K562 (cell line): Measurements from ENCODE around the gene CEMIP2. TPM values are rescaled to one million over a fixed set of nuclear protein-coding genes. Genes with fewer than 3 reads are reported as not detected.

Experiments
- ATAC-seq: fragments of 200-7000 bp; cut with Tn5 transposase; 3 replicates; pipeline ENCODE4 v1.9.1; 2020; ENCODE audit warnings: moderate library complexity
- BruUV-seq: library from RNA; stranded (reverse); fragments of 400-500 nt; replicated peaks from 2 replicates; lab custom pipeline; 2021; lab: Mats Ljungman, UMichigan
- CTCF ChIA-PET: fragments of 300-600 bp; formaldehyde crosslinking; extraction: SDS; loops from one replicate; lab custom pipeline; 2021; ENCODE audit warnings: low intra/inter-chr PET ratio; lab: Yijun Ruan, JAX
- POLR2A ChIA-PET: fragments of 300-600, 350-650 bp; sonication (Branson Sonifier 250); formaldehyde crosslinking; extraction: SDS; loops from one replicate; lab custom pipeline; 2021; ENCODE audit warnings: antibody characterized with exemption, inconsistent platforms; lab: Yijun Ruan, JAX
- DNase-seq, 4 experiments: peaks; one replicate each; pipeline versions ENCODE4 v3.0.0 to v3.0.0-alpha.2; 2011 to 2018; ENCODE audit warnings: low spot score in 3 of 4, mixed read lengths in 3 of 4; ENCODE audit errors: extremely low read depth in 1 of 4
- FAIRE-seq: peaks from 2 replicates; lab custom pipeline; 2011; peaks lifted over from hg19 to GRCh38; lab: Jason Lieb, UNC
- H2AFZ ChIP-seq: 2 replicates; pipeline ENCODE4 v1.6.0; 2011; ENCODE audit warnings: low read depth, low read length, control low read depth, inconsistent platforms
- H3K27ac ChIP-seq: fragments of 200-600 bp; 3 replicates; pipeline ENCODE4 v1.8.0; 2011; ENCODE audit warnings: low read depth, mild to moderate bottlenecking, control low read depth, inconsistent platforms, low read length, moderate library complexity, mixed read lengths; ENCODE audit errors: extremely low read depth
- H3K27me3 ChIP-seq, 2 experiments: fragments of 300-600 bp in 1 of 2; 2 replicates in 1 of 2; 3 replicates in 1 of 2; pipeline versions ENCODE4 v1.6.0 to v1.8.0; 2011; ENCODE audit warnings: inconsistent platforms in 2 of 2, low read length in 2 of 2, mild to moderate bottlenecking in 1 of 2, mixed read lengths in 1 of 2, moderate library complexity in 1 of 2; ENCODE audit not compliant: control insufficient read depth in 2 of 2, insufficient read depth in 2 of 2
- H3K36me3 ChIP-seq: fragments of 300-600 bp; 3 replicates; pipeline ENCODE4 v1.8.0; 2011; ENCODE audit warnings: mild to moderate bottlenecking, low read length, inconsistent platforms; ENCODE audit not compliant: control insufficient read depth, insufficient read depth
- H3K4me1 ChIP-seq, 2 experiments: fragments of 200-600 bp in 1 of 2; replicated peaks in 1 of 2; 2 replicates in 1 of 2; 3 replicates in 1 of 2; pipeline versions ENCODE4 v1.5.1 to v1.8.0; 2011; ENCODE audit warnings: inconsistent platforms in 2 of 2, low read length in 2 of 2, mild to moderate bottlenecking in 1 of 2, mixed read lengths in 1 of 2, moderate library complexity in 1 of 2; ENCODE audit not compliant: control insufficient read depth in 2 of 2, insufficient read depth in 2 of 2
- H3K4me2 ChIP-seq: 2 replicates; pipeline ENCODE4 v1.6.1; 2011; ENCODE audit warnings: low read length, control low read depth, inconsistent platforms, mixed read lengths; ENCODE audit not compliant: insufficient read depth
- H3K4me3 ChIP-seq: fragments of 200-600 bp; sonication (generic), shearing (Covaris generic); 2 replicates; pipeline ENCODE4 v1.5.1; 2016; ENCODE audit warnings: control low read depth, inconsistent platforms
- H3K79me2 ChIP-seq: fragments of 200-600 bp; 3 replicates; pipeline ENCODE4 v1.8.0; 2011; ENCODE audit warnings: low read length, inconsistent platforms; ENCODE audit not compliant: control insufficient read depth, insufficient read depth
- H3K9ac ChIP-seq, 2 experiments: 2 replicates each; pipeline versions ENCODE4 v1.6.0 to v1.6.1; 2011; ENCODE audit warnings: low read depth in 2 of 2, low read length in 2 of 2, control low read depth in 1 of 2, inconsistent platforms in 1 of 2, mild to moderate bottlenecking in 1 of 2, mixed read lengths in 1 of 2; ENCODE audit not compliant: insufficient read depth in 1 of 2
- H3K9me1 ChIP-seq: one replicate; pipeline ENCODE4 v1.6.0; 2011; ENCODE audit warnings: inconsistent platforms, mild to moderate bottlenecking, low read length, moderate library complexity; ENCODE audit not compliant: control insufficient read depth, insufficient read depth
- H3K9me3 ChIP-seq: replicated peaks from 2 replicates; pipeline ENCODE4 v1.5.1; 2011; ENCODE audit warnings: low read depth, low read length, inconsistent platforms; ENCODE audit not compliant: control insufficient read depth, insufficient read depth
- H4K20me1 ChIP-seq: replicated peaks from 2 replicates; pipeline ENCODE4 v1.6.1; 2011; ENCODE audit warnings: low read length, inconsistent platforms, mixed read lengths; ENCODE audit not compliant: control insufficient read depth, insufficient read depth
- ARID4B ChIP-seq: sonication (generic); formaldehyde crosslinking; IDR thresholded peaks from 2 replicates; pipeline ENCODE4 v1.8.0; 2022; ENCODE audit warnings: mild to moderate bottlenecking, missing genetic modification reagents
- HDAC1 ChIP-seq, 2 experiments: fragments of 450-650 bp; IDR thresholded peaks; 2 replicates each; pipeline ENCODE4 v1.6.1; 2016 to 2017; ENCODE audit warnings: inconsistent platforms in 1 of 2, mild to moderate bottlenecking in 1 of 2, moderate library complexity in 1 of 2
- MBD1 ChIP-seq: fragments of 250-450 bp; sonication (Bioruptor Pico); IDR thresholded peaks from 2 replicates; pipeline ENCODE4 v1.8.0; 2022; ENCODE audit warnings: inconsistent platforms
- RFX5 ChIP-seq: IDR thresholded peaks from 2 replicates; pipeline ENCODE4 v1.6.1; 2011; ENCODE audit warnings: low read depth, mild to moderate bottlenecking, improper control_type of control experiment, low read length
- ZNF280B ChIP-seq: fragments of 250-450 bp; sonication (Bioruptor Pico); IDR thresholded peaks from 2 replicates; pipeline ENCODE4 v1.5.1; 2021; ENCODE audit warnings: mild to moderate bottlenecking
- WGBS: fragments of 100-300 bp; shearing (Covaris generic); methylation state at CpG from one replicate; pipeline ENCODE4 v1.1.6; 2016; ENCODE audit warnings: low coverage, mixed read lengths; ENCODE audit not compliant: insufficient coverage; ENCODE audit errors: missing lambda C conversion rate; 5-methylcytosine and 5-hydroxymethylcytosine counted together
- in situ Hi-C: fragments of 300-500 bp; cut with MboI; formaldehyde crosslinking; loops from 4 replicates; pipeline ENCODE4 v1.15.0; 2018; ENCODE audit warnings: inconsistent platforms, mixed read lengths
- intact Hi-C: fragments of 100-400 bp; cut with micrococcal nuclease; formaldehyde crosslinking; loops from 2 replicates; pipeline ENCODE4 v1.14.2; 2022
- polyA plus RNA-seq, 8 experiments: library from polyadenylated mRNA; depleted of rRNA in 4 of 8; stranded (reverse) in 5 of 8; unstranded in 3 of 8; fragments of >200 nt; fragmentation: Nextera tagmentation in 2 of 8; fragmentation: Illumina TruSeq in 1 of 8; extraction: Ambion mirVana in 2 of 8; extraction: Trizol in 1 of 8; gene quantifications; 2 replicates each; pipeline versions ENCODE4 v1.2.1 to v1.2.3, GENCODE V29; 2011 to 2014; ENCODE audit warnings: inconsistent platforms in 1 of 8, missing spikeins in 1 of 8
- total RNA-seq, 7 experiments: library from RNA; depleted of rRNA in 6 of 7; stranded (reverse); fragments of >200 nt in 6 of 7; fragmentation: Illumina TruSeq in 2 of 7; extraction: Trizol in 2 of 7; gene quantifications; 2 replicates each; pipeline versions ENCODE4 v1.2.1 to v1.2.3, GENCODE V29; 2011 to 2021; ENCODE audit warnings: low replicate concordance in 1 of 7

The CEMIP2 gene
- total and polyA plus RNA-seq, 9 of the 15 experiments (the other 6 are each of a cell fraction or from before 2014, with no cell fraction given) = 5.4 to 29.9 (median 14.2) TPM

- Histone ChIP-seq H3K9me3 (no peaks in the 10 kb centered on the region), H3K36me3 (no peaks in the 10 kb centered on the region), H3K4me2 (no peak overlapping the region), H4K20me1 (no peaks in the 10 kb centered on the region), H3K4me3 (no peak overlapping the region), H3K9me1 (no peaks in the 10 kb centered on the region), H2AFZ (no peak overlapping the region), H3K9ac (no peak overlapping the region), H3K79me2 (no peaks in the 10 kb centered on the region), H3K27ac (no peak overlapping the region), H3K27me3 (peaks cover 0 to 2% of the 10 kb centered on the region in 2 experiments; a peak in 2 of 5 replicates), H3K4me1 (no peaks in the 10 kb centered on the region)
- CTCF ChIA-PET = no interaction called here
- in situ Hi-C loops (no loop called here), intact Hi-C loops (no loop called here)
- POLR2A ChIA-PET = no interaction called here
- ATAC-seq = no peak
- TF ChIP-seq RFX5 (no peak), HDAC1 (IDR thresholded peaks at IDR 0.05) (no peak), ZNF280B (CRISPR knock-in tag) (no peak), MBD1 (no peak), ARID4B (CRISPR knock-in tag) (no peak)
- WGBS = 0% methylated on average over 2 of the region's 2 CpGs
- no peak for DNase-seq
- no TSS peak for BruUV-seq
- FAIRE-seq = no peak
Observed at GRCh38 chr9:71796100-71796767, 27.9 kb upstream of the CEMIP2 start.
